GM19395 (cell line): Measurements from ENCODE around the gene SUCLG2.

ENCODE experiments used
- ATAC-seq: cut with Tn5 transposase; IDR thresholded peaks from one replicate; pipeline ENCODE4 v1.9.1; 2021; ENCODE audit warnings: mild to moderate bottlenecking, moderate library complexity; ENCODE audit not compliant: unreplicated experiment

The SUCLG2 gene

DNA sequence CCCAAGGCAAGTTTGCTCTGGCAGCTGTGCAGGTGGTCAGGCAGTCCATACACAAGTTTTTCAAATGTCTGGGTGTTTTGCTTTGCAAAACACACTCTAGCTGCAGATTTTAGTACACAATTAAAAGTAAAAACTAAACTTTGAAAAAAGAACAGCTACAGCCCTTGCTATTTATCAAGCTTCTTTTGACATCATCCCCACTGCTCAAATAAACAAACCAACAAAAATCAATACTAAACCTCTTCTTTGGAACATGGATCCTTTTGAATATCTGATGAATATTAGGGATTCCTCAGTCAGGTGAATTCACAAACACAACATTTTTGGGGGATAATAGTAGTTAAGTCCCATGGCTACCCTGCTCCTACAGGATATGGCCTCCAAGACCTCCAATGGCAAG, 249.2 kb downstream of the SUCLG2 start:
- ATAC-seq, result no peak

DNA sequence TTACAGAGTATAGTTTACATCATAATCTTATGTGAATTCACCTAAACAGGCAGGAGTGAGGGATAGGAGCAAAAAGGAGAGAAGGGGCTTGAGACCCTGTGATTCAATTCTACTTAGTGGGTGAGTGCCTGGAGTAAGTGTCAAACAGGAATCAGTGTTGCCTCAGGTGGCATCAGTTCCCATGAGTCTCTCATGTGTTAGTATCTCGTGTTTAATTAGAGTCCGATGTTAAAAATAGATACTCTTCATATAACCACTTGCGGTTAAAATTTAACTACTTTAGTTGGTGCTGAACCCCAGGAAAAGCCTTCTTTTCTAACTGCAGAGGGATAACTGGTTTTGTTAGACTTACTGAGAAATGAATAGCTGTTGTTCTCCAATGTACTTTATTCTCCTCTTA, 251.5 kb downstream of the SUCLG2 start:
- ATAC-seq, result no peak

GRCh38 chr3:67401921-67402320, 252.5 kb downstream of the SUCLG2 start:
- no peak for ATAC-seq

DNA sequence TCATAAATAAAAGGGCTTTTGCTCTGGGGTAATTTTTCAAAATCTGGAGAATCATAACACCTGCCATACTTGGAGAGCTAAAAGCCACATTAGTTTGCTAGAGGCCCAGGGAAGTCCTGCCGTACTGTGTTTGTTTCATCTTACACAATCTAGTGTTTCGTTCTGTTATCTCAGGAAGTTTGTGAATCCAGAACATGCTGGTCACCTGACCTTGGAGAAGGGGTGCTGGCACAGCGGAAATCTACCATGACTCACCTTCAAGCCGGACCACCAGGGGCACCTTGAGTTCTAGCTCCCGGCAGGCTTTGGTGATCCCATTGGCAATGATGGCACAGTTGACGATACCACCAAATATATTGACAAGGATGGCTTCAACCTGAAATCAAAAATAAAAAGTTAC, 253.9 kb downstream of the SUCLG2 start:
- ATAC-seq, result no peak

GRCh38 chr3:67389176-67389575, 265.2 kb downstream of the SUCLG2 start:
- peak; percentile 93 for ATAC-seq

DNA sequence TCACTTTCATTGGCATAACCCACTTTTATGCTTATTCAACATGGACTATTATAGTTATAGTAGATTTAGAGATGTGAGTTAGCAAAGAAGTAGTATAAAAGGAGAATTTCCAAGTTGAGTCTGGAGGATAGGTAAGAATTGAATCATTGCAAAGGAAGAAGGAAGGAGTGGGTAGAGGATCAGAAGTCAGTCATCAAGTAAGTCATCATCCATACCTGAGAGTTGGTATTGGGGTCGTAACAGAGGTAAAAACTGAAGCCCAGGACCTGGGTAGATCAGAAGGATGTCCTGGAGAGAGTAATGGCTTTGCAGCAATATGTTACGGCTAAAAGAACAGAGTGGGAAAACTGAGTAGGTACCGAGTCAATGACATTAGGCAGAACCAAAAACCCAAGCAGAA, 265.7 kb downstream of the SUCLG2 start:
- ATAC-seq, result no peak

GRCh38 chr3:67386451-67386850, 268.0 kb downstream of the SUCLG2 start:
- ATAC-seq, result no peak

- ATAC-seq, result no peak
These were observed 269.5 kb downstream of the SUCLG2 start for GRCh38 chr3:67384760-67385397.

- no peak for ATAC-seq
These were observed 270.4 kb downstream of the SUCLG2 start for GRCh38 chr3:67384016-67384415.

GRCh38 chr3:67383379-67383778, 271.0 kb downstream of the SUCLG2 start:
- ATAC-seq, result no peak

DNA sequence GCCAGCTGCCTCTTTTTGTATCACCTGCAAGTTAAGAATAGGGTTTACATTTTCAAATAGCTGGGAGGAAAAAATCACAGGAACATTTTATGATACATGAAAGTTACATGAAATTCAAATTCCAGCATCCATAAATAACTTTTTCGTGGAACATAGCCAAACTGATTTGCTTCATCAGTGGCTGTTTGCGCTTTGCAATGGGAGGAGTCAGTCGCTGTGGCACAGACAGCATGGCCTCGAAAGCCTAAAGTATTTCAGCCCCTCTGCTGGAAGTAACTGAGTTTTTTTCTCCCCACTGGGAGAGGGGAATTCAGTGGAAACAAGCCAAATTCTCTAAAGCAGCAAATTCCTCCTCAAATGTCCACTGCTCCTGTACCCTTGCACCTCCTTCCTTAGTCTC, 271.9 kb downstream of the SUCLG2 start:
- ATAC-seq, result no peak

GRCh38 chr3:67381667-67382272, 272.6 kb downstream of the SUCLG2 start:
- ATAC-seq, result no peak

GRCh38 chr3:67380118-67380517, 274.3 kb downstream of the SUCLG2 start:
- no peak for ATAC-seq

- no peak for ATAC-seq
These were observed 277.1 kb downstream of the SUCLG2 start for GRCh38 chr3:67377299-67377698.

GRCh38 chr3:67376416-67376815, 278.0 kb downstream of the SUCLG2 start:
- ATAC-seq, result no peak

- no peak for ATAC-seq
These were observed 278.4 kb downstream of the SUCLG2 start for GRCh38 chr3:67375976-67376375.

GRCh38 chr3:67362686-67363085, 291.7 kb downstream of the SUCLG2 start:
- ATAC-seq, result no peak

DNA sequence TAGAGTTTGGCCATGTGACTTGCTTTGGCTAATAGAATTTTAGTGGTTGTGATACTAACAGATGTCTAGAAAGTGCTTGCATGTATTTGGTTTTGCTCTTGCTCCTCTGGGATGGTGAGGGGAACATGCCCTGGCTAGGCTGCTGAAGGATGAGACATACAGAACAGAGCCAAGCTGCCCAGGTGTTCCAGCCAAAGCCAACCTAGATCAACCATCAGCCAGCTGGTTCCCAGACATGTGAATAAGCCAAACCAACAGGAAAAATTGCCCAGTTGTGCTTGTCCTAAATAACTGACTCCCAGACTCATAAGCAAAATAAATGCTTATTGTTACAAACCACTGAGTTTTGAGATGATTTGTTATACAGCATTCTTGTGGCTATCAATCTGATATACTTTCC, 292.6 kb downstream of the SUCLG2 start:
- no peak for ATAC-seq

- ATAC-seq, result no peak
These were observed 293.1 kb downstream of the SUCLG2 start for GRCh38 chr3:67361323-67361722.

DNA sequence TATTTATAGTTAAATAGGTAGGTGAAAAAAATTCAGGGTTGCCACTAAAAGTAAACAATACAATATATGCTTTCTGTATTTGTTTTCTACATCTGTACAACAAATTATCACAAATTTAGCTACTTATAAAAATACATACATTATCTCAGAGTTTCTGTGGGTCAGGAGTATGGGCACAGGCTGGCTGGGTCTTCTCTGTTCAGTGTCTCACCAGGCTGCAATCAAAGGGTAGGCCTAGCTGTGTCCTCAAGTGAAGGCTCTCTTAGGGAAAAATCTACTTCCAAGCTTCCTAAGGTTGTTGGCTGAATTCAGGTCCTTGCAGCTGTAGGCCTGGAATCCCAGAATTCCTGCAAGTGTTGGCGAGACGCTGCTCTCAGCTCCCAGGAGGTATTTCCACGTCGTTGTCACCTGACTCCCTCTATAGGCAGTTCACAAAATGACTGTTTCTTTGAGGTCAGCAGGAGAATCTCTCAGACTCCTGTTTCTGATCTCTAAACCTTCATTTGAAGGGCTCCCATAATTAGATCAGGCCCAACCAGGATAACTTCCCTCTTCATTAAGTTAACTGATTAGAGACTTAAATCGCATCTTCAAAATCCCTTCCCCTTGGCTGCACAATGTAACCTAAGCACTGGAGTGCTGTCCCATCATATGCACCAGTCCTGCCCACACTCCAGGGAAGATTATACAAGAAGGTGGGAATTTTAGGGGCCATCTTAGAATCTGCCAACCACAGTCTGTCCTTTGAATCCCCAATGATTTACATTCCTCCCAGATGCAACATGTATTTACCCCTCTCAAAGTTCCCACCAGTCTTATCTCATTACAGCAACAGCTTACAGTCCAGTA, 296.6 kb downstream of the SUCLG2 start:
- peak; percentile 82 for ATAC-seq

DNA sequence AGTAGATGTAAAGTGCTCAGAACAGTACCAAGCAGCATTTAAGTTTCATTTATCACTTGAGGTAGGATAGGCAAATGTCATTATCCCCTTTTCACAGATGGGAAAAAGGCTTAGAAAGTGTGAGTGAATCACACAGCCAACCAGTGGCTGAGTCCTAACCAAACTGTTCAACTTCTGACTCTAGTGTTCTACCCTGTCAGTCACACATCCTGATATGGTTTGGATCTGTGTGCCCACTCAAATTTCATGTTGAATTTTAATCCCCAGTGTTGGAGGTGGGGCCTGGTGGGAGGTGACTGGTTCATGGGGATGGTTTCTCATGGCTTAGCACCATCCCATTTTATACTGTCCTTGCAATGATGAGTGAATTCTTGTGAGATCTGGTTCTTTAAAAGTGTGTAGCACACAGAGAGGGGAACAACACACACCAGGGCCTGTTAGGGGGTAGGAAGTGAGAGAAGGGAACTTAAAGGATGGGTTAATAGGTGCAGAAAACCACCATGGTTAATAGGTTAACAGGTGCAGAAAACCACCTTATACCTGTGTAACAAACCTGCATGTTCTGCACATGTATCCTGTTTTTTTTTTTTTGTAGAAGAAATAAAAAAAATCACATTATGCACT, 304.7 kb downstream of the SUCLG2 start:
- peak; percentile 96 for ATAC-seq

DNA sequence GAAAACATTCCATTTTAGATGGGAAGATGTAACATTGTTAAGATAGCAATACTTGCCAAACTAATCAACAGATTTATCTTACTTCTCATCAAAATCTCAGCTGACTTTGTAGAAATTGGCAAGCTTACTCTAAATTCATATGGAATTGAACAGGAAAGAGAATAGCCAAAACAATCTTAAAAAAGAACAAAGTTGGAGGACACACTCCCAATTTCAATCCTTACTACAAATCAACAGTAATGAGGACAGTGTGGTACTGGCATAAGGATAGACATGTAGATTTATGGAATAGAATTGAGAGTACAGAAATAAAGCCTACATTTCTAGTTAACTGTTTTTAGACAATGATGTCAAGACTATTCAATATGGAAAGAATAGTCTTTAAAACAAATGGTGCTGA, 308.3 kb downstream of the SUCLG2 start:
- ATAC-seq, result no peak
